K562 (cell line): ENCODE data around the gene WDR64. TPM values are rescaled to one million over a fixed set of nuclear protein-coding genes. Genes with fewer than 3 reads are reported as not detected.

ENCODE experiments used
- ETV6 ChIP-seq, 3 experiments: fragments of 150-350 bp in 1 of 3; sonication (generic) in 1 of 3; formaldehyde crosslinking in 1 of 3; IDR thresholded peaks; 2 replicates each; pipeline versions ENCODE4 v1.6.1 to v1.8.0; 2014 to 2022; ENCODE audit warnings: borderline replicate concordance in 2 of 3, low read depth in 2 of 3, antibody characterized with exemption in 1 of 3, low read length in 1 of 3, mild to moderate bottlenecking in 1 of 3, missing genetic modification reagents in 1 of 3
- EWSR1 ChIP-seq: fragments of 450-650 bp; IDR thresholded peaks from 2 replicates; pipeline ENCODE4 v1.6.1; 2018; ENCODE audit warnings: borderline replicate concordance, mild to moderate bottlenecking, low read depth, moderate library complexity; ENCODE audit not compliant: partially characterized antibody
- GTF2E2 ChIP-seq: fragments of 200-800 bp; sonication (Bioruptor generic); IDR thresholded peaks from 2 replicates; pipeline ENCODE4 v1.6.1; 2016; ENCODE audit warnings: missing genetic modification characterization, missing compliant biosample characterization
- HSF4 ChIP-seq: fragments of 250-450 bp; sonication (Bioruptor Pico); IDR thresholded peaks from 2 replicates; pipeline ENCODE4 v2.1.2; 2022; ENCODE audit warnings: mild to moderate bottlenecking, moderate library complexity, borderline replicate concordance
- MEIS2 ChIP-seq: fragments of 450-650 bp; IDR thresholded peaks from 2 replicates; pipeline ENCODE4 v1.6.1; 2014; ENCODE audit warnings: mild to moderate bottlenecking; ENCODE audit not compliant: partially characterized antibody
- NFIX ChIP-seq: fragments of 250-450 bp; sonication (Bioruptor Pico); IDR thresholded peaks from 2 replicates; pipeline ENCODE4 v1.4.0; 2020; ENCODE audit warnings: low read depth, mild to moderate bottlenecking, moderate library complexity
- NR4A1 ChIP-seq, 2 experiments: fragments of 250-450 bp in 1 of 2; fragments of 450-650 bp in 1 of 2; sonication (Bioruptor Pico) in 1 of 2; IDR thresholded peaks; 2 replicates each; pipeline versions ENCODE4 v1.4.0 to v1.6.1; 2016 to 2020; ENCODE audit warnings: mild to moderate bottlenecking in 2 of 2, missing compliant biosample characterization in 1 of 2, missing genetic modification characterization in 1 of 2, moderate library complexity in 1 of 2
- PHF21A ChIP-seq: fragments of 450-650 bp; IDR thresholded peaks from 2 replicates; pipeline ENCODE4 v1.6.1; 2017; ENCODE audit warnings: low read depth, borderline replicate concordance
- POLR2G ChIP-seq: fragments of 200-400 bp; formaldehyde crosslinking; IDR thresholded peaks from 2 replicates; pipeline ENCODE4 v1.6.1; 2017; ENCODE audit warnings: low read depth, mild to moderate bottlenecking, antibody characterized with exemption, low read length, moderate library complexity
- RCOR1 ChIP-seq, 2 experiments: IDR thresholded peaks; 2 replicates each; pipeline ENCODE4 v1.6.1; 2012; ENCODE audit warnings: low read depth in 2 of 2, low read length in 2 of 2, borderline replicate concordance in 1 of 2, improper control_type of control experiment in 1 of 2
- SMC3 ChIP-seq: conservative IDR thresholded peaks from 2 replicates; pipeline ENCODE4 v1.6.1; 2011; ENCODE audit warnings: low read depth, low read length, improper control_type of control experiment; ENCODE audit not compliant: insufficient read depth
- STAT5A ChIP-seq: IDR thresholded peaks from 2 replicates; pipeline ENCODE4 v1.6.1; 2012; ENCODE audit warnings: low read length, inconsistent platforms, borderline replicate concordance
- TCF7L2 ChIP-seq: fragments of 150-350 bp; IDR thresholded peaks from 2 replicates; pipeline ENCODE4 v1.6.1; 2016; ENCODE audit warnings: low read depth, mild to moderate bottlenecking, low read length, moderate library complexity
- polyA plus RNA-seq, 8 experiments: library from polyadenylated mRNA; depleted of rRNA in 4 of 8; stranded (reverse) in 5 of 8; unstranded in 3 of 8; fragments of >200 nt; fragmentation: Nextera tagmentation in 2 of 8; fragmentation: Illumina TruSeq in 1 of 8; extraction: Ambion mirVana in 2 of 8; extraction: Trizol in 1 of 8; gene quantifications; 2 replicates each; pipeline versions ENCODE4 v1.2.1 to v1.2.3, GENCODE V29; 2011 to 2014; ENCODE audit warnings: inconsistent platforms in 1 of 8, missing spikeins in 1 of 8
- total RNA-seq, 7 experiments: library from RNA; depleted of rRNA in 6 of 7; stranded (reverse); fragments of >200 nt in 6 of 7; fragmentation: Illumina TruSeq in 2 of 7; extraction: Trizol in 2 of 7; gene quantifications; 2 replicates each; pipeline versions ENCODE4 v1.2.1 to v1.2.3, GENCODE V29; 2011 to 2021; ENCODE audit warnings: low replicate concordance in 1 of 7
- TF ChIP-seq, protein P1 (sequence below): fragments of 250-450 bp; sonication (Bioruptor Pico); IDR thresholded peaks from 2 replicates; pipeline ENCODE4 v1.4.0; 2020
- TF ChIP-seq, protein P2 (sequence below): sonication (generic); formaldehyde crosslinking; IDR thresholded peaks from 2 replicates; pipeline ENCODE4 v1.8.1; 2023; ENCODE audit warnings: mild to moderate bottlenecking, missing genetic modification reagents, moderate library complexity
- TF ChIP-seq, protein P3 (sequence below), 2 experiments: IDR thresholded peaks; 2 replicates each; pipeline ENCODE4 v1.6.1; 2011; ENCODE audit warnings: borderline replicate concordance in 1 of 2, control low read depth in 1 of 2, low read depth in 1 of 2, low read length in 1 of 2, mild to moderate bottlenecking in 1 of 2, mixed read lengths in 1 of 2, moderate library complexity in 1 of 2; ENCODE audit not compliant: insufficient read depth in 1 of 2, insufficient read length in 1 of 2, poor library complexity in 1 of 2, severe bottlenecking in 1 of 2; ENCODE audit errors: extremely low read depth in 1 of 2
- TF ChIP-seq, protein P4 (sequence below): fragments of 450-650 bp; formaldehyde crosslinking; IDR thresholded peaks from 2 replicates; pipeline ENCODE4 v1.4.0; 2022; ENCODE audit warnings: mild to moderate bottlenecking, moderate library complexity
- TF ChIP-seq, protein P5 (sequence below): sonication (generic); formaldehyde crosslinking; IDR thresholded peaks from 2 replicates; pipeline ENCODE4 v1.8.0; 2022; ENCODE audit warnings: missing genetic modification reagents, mild to moderate bottlenecking, borderline replicate concordance

The WDR64 gene
- total and polyA plus RNA-seq, 9 of the 15 experiments (the other 6 are each of a cell fraction or from before 2014, with no cell fraction given) = 0.06 to 0.29 (median 0.19) TPM; not detected in 5

DNA sequence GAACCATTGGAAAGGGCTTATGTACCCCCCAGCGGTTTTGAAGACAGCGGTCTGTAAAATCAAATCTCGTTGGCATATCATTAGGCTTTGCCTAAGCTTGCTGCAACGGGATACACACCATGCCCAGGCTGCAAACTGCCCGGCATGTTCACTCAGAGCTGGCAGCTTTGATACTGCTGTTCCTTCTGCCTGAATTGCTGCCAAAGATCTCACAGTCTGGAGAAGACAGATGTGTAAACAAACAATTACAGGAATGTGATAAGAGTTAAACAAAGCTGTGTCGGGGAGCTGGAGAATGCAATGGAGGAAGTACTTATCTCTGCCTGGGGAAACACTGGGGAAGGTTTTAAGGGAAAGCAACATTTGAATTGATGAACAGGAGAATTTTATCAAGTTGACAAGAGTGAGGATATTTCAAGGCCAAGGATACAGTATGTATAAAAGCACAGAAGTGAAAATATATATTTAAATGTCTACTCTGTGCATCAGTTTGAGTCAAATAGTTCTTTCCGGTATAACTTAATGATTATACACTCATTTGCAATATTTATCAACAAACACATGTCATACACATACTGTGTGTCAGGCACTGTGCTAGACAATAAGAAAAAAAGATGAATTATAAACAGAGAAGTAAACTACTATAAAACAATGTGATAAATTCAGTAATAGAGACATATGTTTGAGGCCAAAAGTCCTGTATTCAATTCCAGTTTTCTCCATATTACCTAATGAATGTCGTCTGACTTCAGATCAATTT, 41.8 kb upstream of the WDR64 start (continued):
- TF ChIP-seq, protein P1, sequence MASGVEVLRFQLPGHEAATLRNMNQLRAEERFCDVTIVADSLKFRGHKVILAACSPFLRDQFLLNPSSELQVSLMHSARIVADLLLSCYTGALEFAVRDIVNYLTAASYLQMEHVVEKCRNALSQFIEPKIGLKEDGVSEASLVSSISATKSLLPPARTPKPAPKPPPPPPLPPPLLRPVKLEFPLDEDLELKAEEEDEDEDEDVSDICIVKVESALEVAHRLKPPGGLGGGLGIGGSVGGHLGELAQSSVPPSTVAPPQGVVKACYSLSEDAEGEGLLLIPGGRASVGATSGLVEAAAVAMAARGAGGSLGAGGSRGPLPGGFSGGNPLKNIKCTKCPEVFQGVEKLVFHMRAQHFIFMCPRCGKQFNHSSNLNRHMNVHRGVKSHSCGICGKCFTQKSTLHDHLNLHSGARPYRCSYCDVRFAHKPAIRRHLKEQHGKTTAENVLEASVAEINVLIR (CRISPR knock-in tag) = no peak
- TF ChIP-seq STAT5A (no peak), RCOR1 (IDR thresholded peaks at IDR 0.05; ENCODE audit: borderline replicate concordance in 1 of 2, low read depth in 2 of 2, low read length in 2 of 2) (peak in 1 of 2 experiments; percentile 90; a peak in 2 of 4 replicates), HSF4 (CRISPR knock-in tag) (no peak), TCF7L2 (no peak; the same call in 1 of the 2 replicates), SMC3 (no peak), NR4A1 (CRISPR knock-in tag; IDR thresholded peaks at IDR 0.05) (no peak), NR4A1 (tag; IDR thresholded peaks at IDR 0.05) (no peak), GTF2E2 (no peak), PHF21A (no peak), POLR2G (no peak), NFIX (no peak), MEIS2 (peak; percentile 95), EWSR1 (no peak), ETV6 (IDR thresholded peaks at IDR 0.05; ENCODE audit: borderline replicate concordance in 1 of 2, low read depth in 2 of 2, low read length in 1 of 2) (0 out of 4 replicates have a peak, but pooled peaks of 1 of the 2 experiments have one; percentile 18), ETV6 (CRISPR knock-in tag; IDR thresholded peaks at IDR 0.05; ENCODE audit: borderline replicate concordance) (no peak)
- TF ChIP-seq, protein P2, sequence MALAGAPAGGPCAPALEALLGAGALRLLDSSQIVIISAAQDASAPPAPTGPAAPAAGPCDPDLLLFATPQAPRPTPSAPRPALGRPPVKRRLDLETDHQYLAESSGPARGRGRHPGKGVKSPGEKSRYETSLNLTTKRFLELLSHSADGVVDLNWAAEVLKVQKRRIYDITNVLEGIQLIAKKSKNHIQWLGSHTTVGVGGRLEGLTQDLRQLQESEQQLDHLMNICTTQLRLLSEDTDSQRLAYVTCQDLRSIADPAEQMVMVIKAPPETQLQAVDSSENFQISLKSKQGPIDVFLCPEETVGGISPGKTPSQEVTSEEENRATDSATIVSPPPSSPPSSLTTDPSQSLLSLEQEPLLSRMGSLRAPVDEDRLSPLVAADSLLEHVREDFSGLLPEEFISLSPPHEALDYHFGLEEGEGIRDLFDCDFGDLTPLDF (CRISPR knock-in tag) = no peak
- TF ChIP-seq, protein P3, sequence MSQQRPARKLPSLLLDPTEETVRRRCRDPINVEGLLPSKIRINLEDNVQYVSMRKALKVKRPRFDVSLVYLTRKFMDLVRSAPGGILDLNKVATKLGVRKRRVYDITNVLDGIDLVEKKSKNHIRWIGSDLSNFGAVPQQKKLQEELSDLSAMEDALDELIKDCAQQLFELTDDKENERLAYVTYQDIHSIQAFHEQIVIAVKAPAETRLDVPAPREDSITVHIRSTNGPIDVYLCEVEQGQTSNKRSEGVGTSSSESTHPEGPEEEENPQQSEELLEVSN (IDR thresholded peaks at IDR 0.05; ENCODE audit: borderline replicate concordance in 1 of 2, extremely low read depth in 1 of 2, insufficient read depth in 1 of 2, insufficient read length in 1 of 2, low read depth in 1 of 2, low read length in 1 of 2, poor library complexity in 1 of 2, severe bottlenecking in 1 of 2) = no peak
- TF ChIP-seq, protein P4, sequence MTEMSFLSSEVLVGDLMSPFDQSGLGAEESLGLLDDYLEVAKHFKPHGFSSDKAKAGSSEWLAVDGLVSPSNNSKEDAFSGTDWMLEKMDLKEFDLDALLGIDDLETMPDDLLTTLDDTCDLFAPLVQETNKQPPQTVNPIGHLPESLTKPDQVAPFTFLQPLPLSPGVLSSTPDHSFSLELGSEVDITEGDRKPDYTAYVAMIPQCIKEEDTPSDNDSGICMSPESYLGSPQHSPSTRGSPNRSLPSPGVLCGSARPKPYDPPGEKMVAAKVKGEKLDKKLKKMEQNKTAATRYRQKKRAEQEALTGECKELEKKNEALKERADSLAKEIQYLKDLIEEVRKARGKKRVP (CRISPR knock-in tag) = no peak
- TF ChIP-seq, protein P5, sequence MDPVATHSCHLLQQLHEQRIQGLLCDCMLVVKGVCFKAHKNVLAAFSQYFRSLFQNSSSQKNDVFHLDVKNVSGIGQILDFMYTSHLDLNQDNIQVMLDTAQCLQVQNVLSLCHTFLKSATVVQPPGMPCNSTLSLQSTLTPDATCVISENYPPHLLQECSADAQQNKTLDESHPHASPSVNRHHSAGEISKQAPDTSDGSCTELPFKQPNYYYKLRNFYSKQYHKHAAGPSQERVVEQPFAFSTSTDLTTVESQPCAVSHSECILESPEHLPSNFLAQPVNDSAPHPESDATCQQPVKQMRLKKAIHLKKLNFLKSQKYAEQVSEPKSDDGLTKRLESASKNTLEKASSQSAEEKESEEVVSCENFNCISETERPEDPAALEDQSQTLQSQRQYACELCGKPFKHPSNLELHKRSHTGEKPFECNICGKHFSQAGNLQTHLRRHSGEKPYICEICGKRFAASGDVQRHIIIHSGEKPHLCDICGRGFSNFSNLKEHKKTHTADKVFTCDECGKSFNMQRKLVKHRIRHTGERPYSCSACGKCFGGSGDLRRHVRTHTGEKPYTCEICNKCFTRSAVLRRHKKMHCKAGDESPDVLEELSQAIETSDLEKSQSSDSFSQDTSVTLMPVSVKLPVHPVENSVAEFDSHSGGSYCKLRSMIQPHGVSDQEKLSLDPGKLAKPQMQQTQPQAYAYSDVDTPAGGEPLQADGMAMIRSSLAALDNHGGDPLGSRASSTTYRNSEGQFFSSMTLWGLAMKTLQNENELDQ = no peak
